ENCODE results near the gene PKHD1. TPM values are rescaled to one million over a fixed set of nuclear protein-coding genes. Genes with fewer than 3 reads are reported as not detected.

PKHD1 gene, protein sequence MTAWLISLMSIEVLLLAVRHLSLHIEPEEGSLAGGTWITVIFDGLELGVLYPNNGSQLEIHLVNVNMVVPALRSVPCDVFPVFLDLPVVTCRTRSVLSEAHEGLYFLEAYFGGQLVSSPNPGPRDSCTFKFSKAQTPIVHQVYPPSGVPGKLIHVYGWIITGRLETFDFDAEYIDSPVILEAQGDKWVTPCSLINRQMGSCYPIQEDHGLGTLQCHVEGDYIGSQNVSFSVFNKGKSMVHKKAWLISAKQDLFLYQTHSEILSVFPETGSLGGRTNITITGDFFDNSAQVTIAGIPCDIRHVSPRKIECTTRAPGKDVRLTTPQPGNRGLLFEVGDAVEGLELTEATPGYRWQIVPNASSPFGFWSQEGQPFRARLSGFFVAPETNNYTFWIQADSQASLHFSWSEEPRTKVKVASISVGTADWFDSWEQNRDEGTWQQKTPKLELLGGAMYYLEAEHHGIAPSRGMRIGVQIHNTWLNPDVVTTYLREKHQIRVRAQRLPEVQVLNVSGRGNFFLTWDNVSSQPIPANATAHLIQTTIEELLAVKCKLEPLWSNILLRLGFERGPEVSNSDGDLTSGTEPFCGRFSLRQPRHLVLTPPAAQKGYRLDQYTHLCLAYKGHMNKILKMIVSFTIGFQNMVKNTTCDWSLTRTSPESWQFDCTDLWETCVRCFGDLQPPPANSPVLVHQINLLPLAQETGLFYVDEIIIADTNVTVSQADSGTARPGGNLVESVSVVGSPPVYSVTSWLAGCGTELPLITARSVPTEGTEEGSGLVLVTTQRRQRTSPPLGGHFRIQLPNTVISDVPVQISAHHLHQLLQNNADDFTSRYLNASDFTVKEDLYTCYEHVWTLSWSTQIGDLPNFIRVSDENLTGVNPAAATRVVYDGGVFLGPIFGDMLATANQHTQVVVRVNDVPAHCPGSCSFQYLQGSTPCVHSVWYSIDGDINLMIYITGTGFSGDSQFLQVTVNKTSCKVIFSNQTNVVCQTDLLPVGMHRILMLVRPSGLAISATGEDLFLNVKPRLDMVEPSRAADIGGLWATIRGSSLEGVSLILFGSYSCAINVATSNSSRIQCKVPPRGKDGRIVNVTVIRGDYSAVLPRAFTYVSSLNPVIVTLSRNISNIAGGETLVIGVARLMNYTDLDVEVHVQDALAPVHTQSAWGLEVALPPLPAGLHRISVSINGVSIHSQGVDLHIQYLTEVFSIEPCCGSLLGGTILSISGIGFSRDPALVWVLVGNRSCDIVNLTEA (N-terminal part only)
- under 1 TPM; 0.16 to 0.60 (median 0.32) TPM for total RNA-seq

GRCh38 chr6:52087498-52087999 lies at the start of gene PKHD1:
PKHD1 (minus strand) TSS chr6:52087613; CDS start chr6:52084933, 2,680 bp downstream.
- in situ Hi-C loops (cut with MboI; ENCODE audit: low pct_ligation_motif_present in 1 of 4, low pct_unique_long_range_greater_than_20kb in 1 of 4, low sequenced_read_pairs in 3 of 4) (no loop called here), intact Hi-C loops (cut with DNase I; ENCODE audit: low total_unique reads) (no loop called here)
- Histone ChIP-seq H3K36me3 (no peaks in the 10 kb centered on the region), H3K4me3 (no peak within 1 kb of the TSS), H3K27ac (peak within 1 kb of the TSS in 1 of 4 donors; percentile 37), H3K27me3 (no peaks in the 10 kb centered on the region), H3K9me3 (no peaks in the 10 kb centered on the region), H3K4me1 (peaks cover 0 to 10% (median 3%) of the 10 kb centered on the region in 4 donors)
- DNase-seq: peak; percentile 25
- 31 to 42% methylated on average over 6 to 7 of the region's 7 CpGs for WGBS, 2 donors (ENCODE audit: low coverage in 1 of 2)
- TF ChIP-seq, protein P1, sequence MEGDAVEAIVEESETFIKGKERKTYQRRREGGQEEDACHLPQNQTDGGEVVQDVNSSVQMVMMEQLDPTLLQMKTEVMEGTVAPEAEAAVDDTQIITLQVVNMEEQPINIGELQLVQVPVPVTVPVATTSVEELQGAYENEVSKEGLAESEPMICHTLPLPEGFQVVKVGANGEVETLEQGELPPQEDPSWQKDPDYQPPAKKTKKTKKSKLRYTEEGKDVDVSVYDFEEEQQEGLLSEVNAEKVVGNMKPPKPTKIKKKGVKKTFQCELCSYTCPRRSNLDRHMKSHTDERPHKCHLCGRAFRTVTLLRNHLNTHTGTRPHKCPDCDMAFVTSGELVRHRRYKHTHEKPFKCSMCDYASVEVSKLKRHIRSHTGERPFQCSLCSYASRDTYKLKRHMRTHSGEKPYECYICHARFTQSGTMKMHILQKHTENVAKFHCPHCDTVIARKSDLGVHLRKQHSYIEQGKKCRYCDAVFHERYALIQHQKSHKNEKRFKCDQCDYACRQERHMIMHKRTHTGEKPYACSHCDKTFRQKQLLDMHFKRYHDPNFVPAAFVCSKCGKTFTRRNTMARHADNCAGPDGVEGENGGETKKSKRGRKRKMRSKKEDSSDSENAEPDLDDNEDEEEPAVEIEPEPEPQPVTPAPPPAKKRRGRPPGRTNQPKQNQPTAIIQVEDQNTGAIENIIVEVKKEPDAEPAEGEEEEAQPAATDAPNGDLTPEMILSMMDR (IDR thresholded peaks at IDR 0.05): peak in 4 of 5 experiments; percentile 9 to 34 (median 28)
- no peak for TF ChIP-seq POLR2A (IDR thresholded peaks at IDR 0.05)

GRCh38 chr6:52136934-52137467 lies 49.6 kb upstream of the PKHD1 start:
- TF ChIP-seq POLR2AphosphoS5 (IDR thresholded peaks at IDR 0.05) (no peak), EP300 (IDR thresholded peaks at IDR 0.05; ENCODE audit: low read depth) (no peak), POLR2A (IDR thresholded peaks at IDR 0.05) (no peak)
- TF ChIP-seq, protein P1 (IDR thresholded peaks at IDR 0.05): no peak
- no peaks in the 10 kb centered on the region for H3K4me1 ChIP-seq

GRCh38 chr6:52136055-52136454 lies 48.6 kb upstream of the PKHD1 start:
- 70 to 71% methylated on average over 4 of the region's 4 CpGs for WGBS, 2 donors (ENCODE audit: low coverage in 1 of 2)
- H3K36me3 ChIP-seq: no peaks in the 10 kb centered on the region
- in situ Hi-C loops (cut with MboI; ENCODE audit: low pct_ligation_motif_present in 1 of 4, low pct_unique_long_range_greater_than_20kb in 1 of 4, low sequenced_read_pairs in 3 of 4) (no loop called here), intact Hi-C loops (cut with DNase I; ENCODE audit: low total_unique reads) (no loop called here)
- no peaks in the 10 kb centered on the region for H3K9me3 ChIP-seq
- TF ChIP-seq POLR2AphosphoS5 (IDR thresholded peaks at IDR 0.05) (no peak), EP300 (IDR thresholded peaks at IDR 0.05; ENCODE audit: low read depth) (no peak), POLR2A (IDR thresholded peaks at IDR 0.05) (no peak)
- TF ChIP-seq, protein P1 (IDR thresholded peaks at IDR 0.05): no peak
- no peak for DNase-seq
- no peak overlapping the region for H3K27ac ChIP-seq
- H3K27me3 ChIP-seq: no peaks in the 10 kb centered on the region
- no peak overlapping the region for H3K4me3 ChIP-seq
- no peaks in the 10 kb centered on the region for H3K4me1 ChIP-seq

More at GRCh38 chr6:52136934-52137467, 49.6 kb upstream of the PKHD1 start:
- Histone ChIP-seq H3K4me3 (no peak overlapping the region), H3K27ac (no peak overlapping the region), H3K27me3 (no peaks in the 10 kb centered on the region), H3K9me3 (no peaks in the 10 kb centered on the region), H3K36me3 (no peaks in the 10 kb centered on the region)
- in situ Hi-C loops (cut with MboI; ENCODE audit: low pct_ligation_motif_present in 1 of 4, low pct_unique_long_range_greater_than_20kb in 1 of 4, low sequenced_read_pairs in 3 of 4) (no loop called here), intact Hi-C loops (cut with DNase I; ENCODE audit: low total_unique reads) (no loop called here)
- DNase-seq: no peak
- WGBS, 2 donors (ENCODE audit: low coverage in 1 of 2): 80 to 82% methylated on average over 11 to 12 of the region's 12 CpGs
